Naive thymus-derived CD4-positive, alpha-beta T cell (primary cell): ENCODE results near the gene FAM136A. TPM values are rescaled to one million over a fixed set of nuclear protein-coding genes. Genes with fewer than 3 reads are reported as not detected.

ENCODE experiments used
- ATAC-seq: fragments of 150-1000 bp; cut with Tn5 transposase; 2 replicates; pipeline ENCODE4 v1.10.0; 2021; ENCODE audit warnings: mild to moderate bottlenecking, moderate library complexity
- CTCF ChIA-PET: fragments of 350-600 bp; sonication (Branson Sonifier 250); formaldehyde crosslinking; loops from one replicate; lab custom pipeline; 2021; ENCODE audit warnings: antibody characterized with exemption; lab: Charles Lee
- POLR2A ChIA-PET: fragments of 350-600 bp; sonication (Branson Sonifier 250); formaldehyde crosslinking; loops from one replicate; lab custom pipeline; 2021; ENCODE audit warnings: antibody characterized with exemption, inconsistent platforms; lab: Charles Lee
- DNase-seq, 9 donors: peaks; one replicate each; pipeline versions ENCODE4 v3.0.0 to v3.0.0-alpha.2; 2020 to 2022; ENCODE audit warnings: mixed read lengths in 1 of 9
- H3K27ac ChIP-seq: one replicate; pipeline ENCODE4 v1.7.0; 2013; ENCODE audit warnings: mild to moderate bottlenecking, low read depth, low read length, moderate library complexity
- H3K27me3 ChIP-seq, 2 donors: one replicate each; pipeline ENCODE4 v1.7.0; 2013; ENCODE audit warnings: low read length in 2 of 2, mild to moderate bottlenecking in 2 of 2, moderate library complexity in 2 of 2; ENCODE audit not compliant: control insufficient read depth in 2 of 2, insufficient read depth in 2 of 2
- H3K36me3 ChIP-seq, 3 experiments: 1 replicate in 2 of 3; 2 replicates in 1 of 3; pipeline ENCODE4 v1.7.0; 2013; ENCODE audit warnings: low read length in 3 of 3, mild to moderate bottlenecking in 3 of 3, moderate library complexity in 1 of 3; ENCODE audit not compliant: insufficient read depth in 3 of 3, control insufficient read depth in 2 of 3
- H3K4me1 ChIP-seq, 2 donors: one replicate each; pipeline ENCODE4 v1.7.0; 2013; ENCODE audit warnings: low read length in 2 of 2, mild to moderate bottlenecking in 2 of 2, moderate library complexity in 1 of 2; ENCODE audit not compliant: control insufficient read depth in 2 of 2, insufficient read depth in 2 of 2
- H3K4me3 ChIP-seq: 2 replicates; pipeline ENCODE4 v1.7.0; 2013; ENCODE audit warnings: mild to moderate bottlenecking, low read length
- H3K9me3 ChIP-seq, 3 experiments: 1 replicate in 2 of 3; 2 replicates in 1 of 3; pipeline ENCODE4 v1.7.0; 2013; ENCODE audit warnings: low read length in 3 of 3; ENCODE audit not compliant: control insufficient read depth in 2 of 3
- H3K27ac Mint-ChIP-seq, 9 donors: one replicate each; pipeline ENCODE4 v1.8.0; 2020 to 2022; ENCODE audit warnings: mixed read lengths in 9 of 9, mild to moderate bottlenecking in 8 of 9, moderate library complexity in 5 of 9, inconsistent platforms in 2 of 9
- H3K27me3 Mint-ChIP-seq, 5 donors: one replicate each; pipeline ENCODE4 v1.8.0; 2021 to 2022; ENCODE audit warnings: mixed read lengths in 5 of 5, mild to moderate bottlenecking in 1 of 5
- H3K36me3 Mint-ChIP-seq, 5 donors: one replicate each; pipeline ENCODE4 v1.8.0; 2020 to 2022; ENCODE audit warnings: mixed read lengths in 5 of 5, mild to moderate bottlenecking in 3 of 5, inconsistent platforms in 1 of 5
- H3K4me1 Mint-ChIP-seq, 7 donors: one replicate each; pipeline ENCODE4 v1.8.0; 2020 to 2022; ENCODE audit warnings: mixed read lengths in 7 of 7, mild to moderate bottlenecking in 3 of 7, inconsistent platforms in 1 of 7
- H3K4me3 Mint-ChIP-seq, 10 donors: one replicate each; pipeline ENCODE4 v1.8.0; 2020 to 2022; ENCODE audit warnings: mild to moderate bottlenecking in 10 of 10, mixed read lengths in 10 of 10, moderate library complexity in 6 of 10, inconsistent platforms in 2 of 10
- H3K9me3 Mint-ChIP-seq, 11 donors: one replicate each; pipeline ENCODE4 v1.8.0; 2020 to 2022; ENCODE audit warnings: mixed read lengths in 11 of 11, mild to moderate bottlenecking in 4 of 11, inconsistent platforms in 1 of 11, moderate library complexity in 1 of 11
- intact Hi-C, 2 donors: fragments of 100-400 bp; cut with micrococcal nuclease; formaldehyde crosslinking; loops; one replicate each; pipeline ENCODE4 v1.15.1; 2023
- polyA plus RNA-seq, 2 donors: library from polyadenylated mRNA; unstranded; fragments of 300-500 nt; fragmentation: Illumina TruSeq; gene quantifications; one replicate each; pipeline ENCODE4 v1.2.3, GENCODE V29; 2021
- total RNA-seq, 6 experiments: library from RNA in 5 of 6; stranded (reverse) in 5 of 6; gene quantifications; 1 replicate in 5 of 6; 2 replicates in 1 of 6; pipeline ENCODE4 v1.2.3 and lab custom pipeline; 2021 to 2026

Gene FAM136A
- total and polyA plus RNA-seq, 7 experiments from 2014 or later, result 16.2 to 40.9 (median 30.6) TPM

DNA sequence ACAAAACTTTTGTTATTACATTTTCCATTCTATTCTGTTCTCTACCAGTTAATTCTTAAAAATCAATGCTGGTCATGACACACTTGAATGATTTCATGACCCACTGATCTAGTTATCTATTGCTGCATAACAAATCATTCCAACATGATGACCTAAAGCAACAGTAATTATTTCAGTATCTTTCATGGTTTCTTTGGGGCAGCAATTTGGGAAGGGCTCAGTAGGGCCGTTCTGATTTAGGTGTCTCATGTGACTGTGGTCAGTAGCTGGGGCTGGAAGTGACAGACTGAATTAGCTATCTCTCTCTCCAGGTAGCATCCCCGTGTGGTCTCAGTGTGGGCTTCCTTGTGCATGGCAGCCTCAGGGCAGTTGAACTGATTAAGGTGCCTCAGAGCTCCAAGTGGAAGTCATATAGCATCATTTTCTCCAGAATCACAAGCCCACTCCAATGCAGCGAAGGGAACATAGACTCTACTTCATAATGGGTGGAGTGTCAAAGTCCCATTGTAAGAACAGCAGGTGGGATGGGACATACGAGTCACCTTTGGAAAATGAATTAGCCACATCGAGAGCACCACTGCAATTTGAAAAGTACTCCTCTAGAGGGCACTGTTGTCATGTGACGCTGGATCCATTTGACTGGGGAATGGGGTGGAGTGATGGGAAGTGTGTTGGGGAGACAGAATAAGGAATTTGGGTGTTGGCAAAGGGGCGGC is 39.1 kb upstream of the FAM136A start:
- Mint-ChIP-seq H3K4me3 (no peak overlapping the region), H3K36me3 (no peaks in the 10 kb centered on the region), H3K27ac (no peak overlapping the region), H3K9me3 (no peaks in the 10 kb centered on the region), H3K4me1 (peaks cover 0 to 13% (median 11%) of the 10 kb centered on the region in 7 donors), H3K27me3 (peaks cover 0 to 25% (median 0%) of the 10 kb centered on the region in 5 donors)
- H3K4me3 ChIP-seq, result no peak overlapping the region
- H3K27ac ChIP-seq, result no peak overlapping the region
- no peaks in the 10 kb centered on the region for H3K27me3 ChIP-seq
- no peaks in the 10 kb centered on the region for H3K36me3 ChIP-seq
- H3K9me3 ChIP-seq, result no peaks in the 10 kb centered on the region
- intact Hi-C loops, result loop anchor here (1.0 to 10.0 kb wide), 6 partner anchors 37 to 307 kb away; partner anchors contain the start of gene TGFA (in 1 of the 2)
- CTCF ChIA-PET, result interaction anchor here (0.6 to 5.7 kb wide), 20 partner anchors 23 to 616 kb away, joined by 3 to 91 read pairs (median 4); no protein-coding TSS in a partner anchor
- H3K4me1 ChIP-seq, result peaks cover 0 to 8% of the 10 kb centered on the region in 2 donors
- peak; percentile 11 to 64 (median 45) for DNase-seq
- POLR2A ChIA-PET, result no interaction called here
- ATAC-seq, result peak; percentile 80

DNA sequence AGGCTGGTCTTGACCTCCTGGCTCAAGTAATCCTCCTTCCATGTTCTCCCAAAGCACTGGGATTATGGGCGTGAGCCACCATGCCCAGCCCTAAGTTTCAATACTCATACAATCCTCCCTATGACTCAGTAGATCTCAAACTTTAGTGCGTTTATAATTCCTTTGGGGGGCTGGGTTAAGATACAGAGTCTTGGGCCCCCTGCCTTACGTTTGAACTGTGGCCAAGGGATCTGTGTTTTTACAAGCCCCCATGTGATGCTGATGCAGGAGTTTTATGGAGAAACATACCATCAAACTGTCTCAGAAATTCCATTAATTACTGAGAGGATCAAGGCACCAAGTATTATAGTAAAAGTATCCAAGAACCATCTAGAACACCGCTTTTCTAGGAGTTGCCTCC is 38.2 kb upstream of the FAM136A start:
- CTCF ChIA-PET, result interaction anchor here (0.8 to 5.7 kb wide), 10 partner anchors 36 to 615 kb away, joined by 3 to 91 read pairs (median 4); no protein-coding TSS in a partner anchor
- POLR2A ChIA-PET, result no interaction called here
- intact Hi-C loops, result loop anchor here (10.0 kb wide), 1 partner anchor 155 kb away; no protein-coding TSS in a partner anchor
- Histone ChIP-seq H3K4me3 (no peak overlapping the region), H3K9me3 (no peaks in the 10 kb centered on the region), H3K27ac (no peak overlapping the region), H3K36me3 (no peaks in the 10 kb centered on the region), H3K4me1 (peaks cover 0 to 8% of the 10 kb centered on the region in 2 donors), H3K27me3 (no peaks in the 10 kb centered on the region)
- H3K4me3 Mint-ChIP-seq, result no peak overlapping the region
- DNase-seq (no peak), ATAC-seq (no peak)
- no peak overlapping the region for H3K27ac Mint-ChIP-seq
- peaks cover 0 to 22% (median 0%) of the 10 kb centered on the region in 5 donors for H3K27me3 Mint-ChIP-seq
- peaks cover 0 to 13% (median 11%) of the 10 kb centered on the region in 7 donors for H3K4me1 Mint-ChIP-seq
- no peaks in the 10 kb centered on the region for H3K9me3 Mint-ChIP-seq
- H3K36me3 Mint-ChIP-seq, result no peaks in the 10 kb centered on the region

DNA sequence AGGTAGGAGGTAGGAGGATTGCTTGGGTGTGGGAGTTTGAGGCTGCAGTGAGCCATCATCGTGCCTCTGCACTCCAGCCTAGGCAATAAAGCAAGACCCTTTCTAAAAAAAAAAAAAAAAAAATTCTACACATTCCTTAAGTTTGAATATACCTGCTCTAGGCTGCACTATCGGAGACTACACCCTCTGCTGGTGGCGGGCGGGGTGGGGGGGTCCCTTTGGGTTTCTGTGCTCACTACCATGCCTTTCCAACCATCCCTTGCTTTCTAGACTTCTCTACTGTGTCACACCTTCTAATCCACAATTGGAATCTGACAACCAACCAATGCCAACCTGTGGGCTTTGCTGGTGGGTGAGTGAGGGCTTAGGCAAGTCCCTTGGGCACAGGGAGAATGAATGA is 34.7 kb upstream of the FAM136A start:
- no peak for ATAC-seq
- H3K4me1 ChIP-seq, result peaks cover 0 to 6% of the 10 kb centered on the region in 2 donors
- DNase-seq, result no peak
- H3K27me3 ChIP-seq, result no peaks in the 10 kb centered on the region
- no peak overlapping the region for H3K27ac Mint-ChIP-seq
- H3K36me3 ChIP-seq, result no peaks in the 10 kb centered on the region
- H3K27me3 Mint-ChIP-seq, result peaks cover 0 to 5% (median 0%) of the 10 kb centered on the region in 5 donors
- no peak overlapping the region for H3K4me3 Mint-ChIP-seq
- peaks cover 0 to 6% (median 5%) of the 10 kb centered on the region in 7 donors for H3K4me1 Mint-ChIP-seq
- H3K27ac ChIP-seq, result no peak overlapping the region
- H3K4me3 ChIP-seq, result no peak overlapping the region
- CTCF ChIA-PET, result interaction anchor here (1.1 to 1.6 kb wide), 2 partner anchors 281 to 309 kb away, joined by 3 to 12 read pairs; no protein-coding TSS in a partner anchor
- no peaks in the 10 kb centered on the region for H3K36me3 Mint-ChIP-seq
- intact Hi-C loops, result no loop called here
- no peaks in the 10 kb centered on the region for H3K9me3 Mint-ChIP-seq
- no peaks in the 10 kb centered on the region for H3K9me3 ChIP-seq
- POLR2A ChIA-PET, result no interaction called here

DNA sequence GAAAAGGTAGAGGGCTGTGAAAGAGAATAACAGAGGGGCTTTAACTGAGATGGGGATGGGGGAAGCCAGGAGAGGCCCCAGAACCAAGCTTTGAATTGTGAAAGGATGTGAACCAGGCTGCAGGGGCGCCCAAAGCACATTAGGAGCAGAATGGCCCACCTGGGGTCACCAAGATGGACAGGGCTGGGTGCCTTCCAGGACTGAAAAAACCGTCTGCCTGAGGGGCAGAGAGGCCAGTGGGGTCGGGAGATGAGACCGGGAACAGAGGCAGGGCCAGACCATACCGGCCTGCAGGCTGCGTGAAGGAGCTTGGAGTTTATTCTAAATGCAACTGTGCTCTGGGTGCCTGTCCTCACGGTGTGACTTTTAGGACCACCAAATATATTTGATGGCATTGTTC is 29.1 kb upstream of the FAM136A start:
- Histone ChIP-seq H3K36me3 (no peaks in the 10 kb centered on the region), H3K27ac (no peak overlapping the region), H3K9me3 (no peaks in the 10 kb centered on the region), H3K4me1 (no peaks in the 10 kb centered on the region), H3K4me3 (no peak overlapping the region), H3K27me3 (no peaks in the 10 kb centered on the region)
- Mint-ChIP-seq H3K9me3 (no peaks in the 10 kb centered on the region), H3K36me3 (no peaks in the 10 kb centered on the region), H3K27ac (no peak overlapping the region), H3K27me3 (peaks cover 0 to 11% (median 0%) of the 10 kb centered on the region in 5 donors), H3K4me3 (no peak overlapping the region), H3K4me1 (peaks cover 0 to 2% (median 0%) of the 10 kb centered on the region in 7 donors)
- intact Hi-C loops, result no loop called here
- POLR2A ChIA-PET, result no interaction called here
- CTCF ChIA-PET, result no interaction called here
- DNase-seq (no peak), ATAC-seq (no peak)

DNA sequence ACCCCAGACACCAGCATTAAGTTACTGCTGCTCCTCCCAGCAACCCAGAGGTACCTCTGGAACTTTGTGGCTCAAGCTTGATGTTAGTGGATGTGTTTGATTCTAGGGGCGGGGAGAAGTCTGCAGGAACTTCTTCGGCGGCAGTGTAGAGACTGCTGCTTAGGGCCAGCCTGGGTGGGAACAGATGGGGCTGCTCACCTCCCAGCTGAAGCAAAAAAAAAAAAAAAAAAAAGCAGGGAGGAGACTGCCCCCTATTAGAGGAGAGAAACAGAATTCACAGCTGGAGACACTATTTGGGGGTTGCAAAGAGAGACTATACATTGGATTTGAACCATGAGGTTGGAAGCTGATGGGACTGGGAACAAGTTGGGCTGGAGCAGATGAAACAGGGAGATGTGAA is 28.6 kb upstream of the FAM136A start:
- Mint-ChIP-seq H3K27ac (no peak overlapping the region), H3K36me3 (no peaks in the 10 kb centered on the region), H3K4me1 (peaks cover 0 to 2% (median 0%) of the 10 kb centered on the region in 7 donors), H3K9me3 (no peaks in the 10 kb centered on the region), H3K4me3 (no peak overlapping the region), H3K27me3 (peaks cover 0 to 11% (median 0%) of the 10 kb centered on the region in 5 donors)
- ATAC-seq (no peak), DNase-seq (no peak)
- POLR2A ChIA-PET, result no interaction called here
- Histone ChIP-seq H3K27ac (no peak overlapping the region), H3K4me1 (no peaks in the 10 kb centered on the region), H3K36me3 (no peaks in the 10 kb centered on the region), H3K4me3 (no peak overlapping the region), H3K27me3 (no peaks in the 10 kb centered on the region), H3K9me3 (no peaks in the 10 kb centered on the region)
- intact Hi-C loops, result no loop called here
- CTCF ChIA-PET, result no interaction called here

DNA sequence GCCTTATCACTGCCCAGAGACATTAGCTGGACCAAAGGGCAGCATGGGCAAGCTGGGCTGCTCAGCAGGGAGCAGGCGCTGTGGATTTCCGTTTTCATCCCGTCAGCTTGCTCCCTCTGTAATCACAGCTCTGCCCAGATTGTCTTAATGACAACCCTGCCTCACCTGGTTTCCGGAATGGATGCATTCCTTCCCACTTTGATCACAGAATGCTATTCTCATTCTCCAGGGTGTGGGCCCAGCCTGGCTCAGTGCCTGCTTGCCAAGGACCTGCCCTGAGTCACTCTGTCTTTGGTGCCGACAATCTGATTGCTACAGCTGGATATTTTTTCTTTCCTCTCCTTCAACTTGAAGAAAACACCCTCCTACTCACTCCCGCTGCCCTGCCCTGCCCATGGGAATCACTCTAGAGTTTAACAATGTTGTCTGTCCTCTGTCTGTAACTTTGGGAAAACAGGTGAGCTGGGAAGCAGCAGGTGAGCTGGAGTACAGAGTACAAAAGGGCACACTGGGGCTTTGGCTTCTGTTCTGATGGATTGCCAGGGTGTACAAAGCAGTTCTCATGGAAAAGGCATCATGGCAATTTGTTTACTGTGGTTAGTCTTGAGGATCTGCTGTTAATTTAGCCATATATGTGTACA is 27.2 kb upstream of the FAM136A start:
- ATAC-seq, result no peak
- Histone ChIP-seq H3K27ac (no peak overlapping the region), H3K9me3 (no peaks in the 10 kb centered on the region), H3K36me3 (no peaks in the 10 kb centered on the region), H3K4me3 (no peak overlapping the region), H3K27me3 (no peaks in the 10 kb centered on the region), H3K4me1 (no peaks in the 10 kb centered on the region)
- ChIA-PET POLR2A (no interaction called here), CTCF (interaction anchor here (0.6 to 0.8 kb wide), 4 partner anchors 25 to 801 kb away, joined by 3 to 6 read pairs (median 5); no protein-coding TSS in a partner anchor)
- Mint-ChIP-seq H3K9me3 (no peaks in the 10 kb centered on the region), H3K4me1 (no peaks in the 10 kb centered on the region), H3K27ac (no peak overlapping the region), H3K27me3 (peaks cover 0 to 14% (median 0%) of the 10 kb centered on the region in 5 donors), H3K36me3 (no peaks in the 10 kb centered on the region), H3K4me3 (no peak overlapping the region)
- no peak for DNase-seq
- intact Hi-C loops, result no loop called here
